ENCODE data around the gene SMG5. TPM values are rescaled to one million over a fixed set of nuclear protein-coding genes. Genes with fewer than 3 reads are reported as not detected.

SMG5 gene, protein sequence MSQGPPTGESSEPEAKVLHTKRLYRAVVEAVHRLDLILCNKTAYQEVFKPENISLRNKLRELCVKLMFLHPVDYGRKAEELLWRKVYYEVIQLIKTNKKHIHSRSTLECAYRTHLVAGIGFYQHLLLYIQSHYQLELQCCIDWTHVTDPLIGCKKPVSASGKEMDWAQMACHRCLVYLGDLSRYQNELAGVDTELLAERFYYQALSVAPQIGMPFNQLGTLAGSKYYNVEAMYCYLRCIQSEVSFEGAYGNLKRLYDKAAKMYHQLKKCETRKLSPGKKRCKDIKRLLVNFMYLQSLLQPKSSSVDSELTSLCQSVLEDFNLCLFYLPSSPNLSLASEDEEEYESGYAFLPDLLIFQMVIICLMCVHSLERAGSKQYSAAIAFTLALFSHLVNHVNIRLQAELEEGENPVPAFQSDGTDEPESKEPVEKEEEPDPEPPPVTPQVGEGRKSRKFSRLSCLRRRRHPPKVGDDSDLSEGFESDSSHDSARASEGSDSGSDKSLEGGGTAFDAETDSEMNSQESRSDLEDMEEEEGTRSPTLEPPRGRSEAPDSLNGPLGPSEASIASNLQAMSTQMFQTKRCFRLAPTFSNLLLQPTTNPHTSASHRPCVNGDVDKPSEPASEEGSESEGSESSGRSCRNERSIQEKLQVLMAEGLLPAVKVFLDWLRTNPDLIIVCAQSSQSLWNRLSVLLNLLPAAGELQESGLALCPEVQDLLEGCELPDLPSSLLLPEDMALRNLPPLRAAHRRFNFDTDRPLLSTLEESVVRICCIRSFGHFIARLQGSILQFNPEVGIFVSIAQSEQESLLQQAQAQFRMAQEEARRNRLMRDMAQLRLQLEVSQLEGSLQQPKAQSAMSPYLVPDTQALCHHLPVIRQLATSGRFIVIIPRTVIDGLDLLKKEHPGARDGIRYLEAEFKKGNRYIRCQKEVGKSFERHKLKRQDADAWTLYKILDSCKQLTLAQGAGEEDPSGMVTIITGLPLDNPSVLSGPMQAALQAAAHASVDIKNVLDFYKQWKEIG
- total RNA-seq (2022; extraction: Qiagen RNA extraction): 38.1 to 44.8 TPM (median 41.8 TPM) in 5 replicates

DNA sequence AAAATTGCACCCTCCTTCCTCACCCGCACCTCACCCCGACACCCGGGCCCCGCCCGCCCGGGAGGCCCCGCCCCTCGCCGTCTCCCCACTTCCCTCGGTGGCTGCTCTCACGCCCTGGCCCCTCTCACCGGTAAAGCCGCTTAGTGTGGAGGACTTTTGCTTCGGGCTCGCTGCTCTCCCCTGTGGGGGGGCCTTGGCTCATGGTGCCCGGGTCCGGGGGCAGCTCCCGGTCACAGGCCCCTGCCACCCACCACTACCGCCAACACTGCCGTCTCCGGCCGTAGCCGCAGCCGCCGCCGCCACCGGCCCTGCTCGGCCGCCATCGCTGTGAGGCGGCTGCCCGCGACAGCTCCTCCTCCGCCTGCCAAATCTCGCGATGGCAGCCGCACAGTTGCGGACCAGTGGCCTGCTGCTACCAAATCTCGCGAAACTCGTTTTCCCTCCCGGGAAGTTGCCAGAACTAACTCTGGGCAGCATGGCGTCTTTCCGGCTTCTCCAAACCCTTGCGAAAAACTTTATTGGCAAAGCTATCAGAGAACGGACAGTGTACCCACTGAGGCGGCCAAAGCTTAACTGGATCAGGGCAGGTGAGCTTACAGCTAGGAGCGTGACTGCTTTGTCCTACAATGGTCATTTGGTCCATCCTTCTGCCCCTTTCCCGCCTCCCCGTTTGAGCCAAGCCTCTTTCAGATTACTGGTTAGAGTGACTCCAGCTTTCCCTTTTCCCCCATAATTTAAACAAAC lies at the start of gene SMG5:
SMG5 (minus strand) TSS at position 347 of the 744 bp plus-strand sequence; CDS start at position 202, 145 bp downstream.

DNA sequence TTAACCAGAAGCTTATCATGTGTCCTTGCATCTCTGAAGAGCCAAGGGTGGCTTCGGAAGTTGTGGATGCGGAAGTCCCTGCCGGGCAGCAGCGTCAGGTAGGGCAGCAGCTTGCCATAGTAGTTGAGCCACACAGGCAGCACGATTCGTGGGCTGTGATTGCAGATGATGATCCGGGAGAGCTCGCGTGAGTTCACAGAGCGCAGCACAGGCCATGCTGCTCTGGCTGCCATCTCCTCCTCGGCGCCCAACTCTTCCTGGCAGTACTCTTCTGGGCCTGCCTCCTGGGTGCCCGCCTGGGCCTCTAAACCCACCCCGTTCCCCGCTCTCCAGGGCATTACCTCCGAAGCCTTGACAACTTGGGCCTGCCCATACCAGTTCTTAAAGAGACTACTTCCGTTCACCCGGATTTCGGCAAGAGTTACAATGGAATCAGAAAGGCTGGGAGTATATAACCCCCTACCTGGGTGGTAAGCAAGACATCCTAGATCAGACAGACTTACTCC lies 16.3 kb upstream of the SMG5 start, which contains the start of gene VHLL:
VHLL (minus strand) TSS at position 456 of the 506 bp plus-strand sequence; CDS start at position 338, 118 bp downstream.

DNA sequence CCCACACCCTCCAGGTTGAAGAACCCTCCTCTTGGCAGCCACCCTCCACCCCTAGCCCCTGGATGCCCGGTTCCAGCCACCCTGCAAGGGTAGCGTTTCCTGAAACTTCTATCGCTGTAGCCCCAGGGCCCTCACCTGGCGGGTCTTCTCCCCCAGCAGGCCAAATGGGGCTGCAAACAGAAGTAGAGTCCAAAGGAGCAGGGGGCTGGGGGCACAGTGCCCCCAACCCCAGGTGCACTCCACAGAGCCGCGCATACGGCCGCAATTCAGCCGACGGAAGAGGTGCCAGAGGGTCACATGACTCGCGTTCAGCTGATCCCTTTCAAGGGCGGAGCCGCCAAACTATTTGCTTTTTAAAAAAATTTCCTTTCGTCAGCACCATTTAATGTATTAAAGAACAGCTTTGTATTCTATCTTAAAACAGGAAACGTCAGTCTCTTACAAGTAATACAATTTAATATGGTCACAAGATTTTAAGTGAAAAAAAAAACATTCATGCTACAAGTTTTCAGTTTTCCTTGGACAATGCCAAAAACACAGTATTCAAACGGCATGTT lies 12.8 kb upstream of the SMG5 start, which contains the start of gene GLMP:
GLMP (minus strand) TSS at position 289 of the 557 bp plus-strand sequence; CDS start at position 255, 34 bp downstream.

DNA sequence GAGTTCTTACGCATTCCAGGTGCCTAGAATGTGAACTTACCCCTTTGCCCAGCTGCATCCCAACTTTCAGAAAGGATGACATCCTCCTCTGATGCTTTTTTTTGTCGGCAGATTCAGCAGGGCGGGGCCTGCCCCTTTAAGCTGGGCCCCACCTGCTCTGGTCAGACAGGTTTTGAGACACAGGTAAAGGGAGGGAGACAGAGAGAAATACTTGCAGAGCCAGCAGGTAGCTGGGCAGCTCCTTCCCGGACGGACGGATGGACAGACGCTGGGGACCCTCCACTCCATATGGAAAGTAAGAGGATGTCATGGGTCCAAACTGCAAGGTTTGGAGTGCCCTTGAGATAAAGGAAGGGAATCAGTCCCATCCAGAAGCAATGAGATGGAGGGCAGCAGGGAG lies 1.5 kb upstream of the SMG5 start, which contains the start of gene TMEM79:
TMEM79 (plus strand) TSS at position 214 of the 400 bp plus-strand sequence. CDS start 902 bp downstream, outside the sequence.

DNA sequence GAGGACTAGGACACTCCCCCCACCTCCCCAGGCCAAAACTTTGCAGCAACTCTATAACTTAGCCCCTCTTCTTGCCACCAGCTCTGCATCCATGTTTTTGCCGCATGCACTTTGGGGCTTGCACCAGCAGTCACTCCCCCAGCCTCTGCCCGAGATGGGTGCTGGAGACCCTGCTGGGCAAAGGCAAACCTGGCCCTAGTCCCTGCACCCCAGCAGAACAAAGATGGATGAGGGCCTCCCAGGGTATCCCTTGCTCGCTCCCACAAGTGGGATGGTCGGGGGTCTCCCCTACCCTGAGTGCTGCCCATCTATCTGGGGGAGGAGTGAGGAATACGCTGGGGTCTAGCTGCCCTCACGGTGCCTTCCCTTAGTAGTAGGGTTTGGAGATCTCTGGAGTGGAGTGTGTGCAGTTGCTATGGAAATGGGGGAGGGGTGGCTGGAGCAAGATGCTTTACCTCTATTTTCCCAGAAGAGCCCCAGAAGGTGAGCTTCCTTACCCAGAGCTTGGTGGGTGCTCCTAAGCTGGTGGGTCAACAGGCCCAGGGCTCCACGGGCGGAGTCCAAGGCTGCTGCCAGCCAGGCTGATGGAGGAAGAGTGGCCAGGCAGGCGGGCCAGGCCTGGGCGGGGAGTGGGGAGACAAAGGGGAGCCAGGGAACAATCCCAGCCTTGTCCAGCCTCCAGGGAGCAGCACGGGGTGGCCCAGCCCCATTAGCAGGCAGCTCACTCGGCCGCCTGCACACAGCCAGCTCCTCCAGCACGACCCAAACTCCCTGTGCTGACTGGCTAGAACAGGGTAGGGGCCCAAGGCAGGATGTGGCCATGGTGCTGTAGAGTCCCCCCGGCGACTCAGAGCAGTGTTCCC lies 34.9 kb downstream of the SMG5 start, which contains the start of gene PAQR6:
PAQR6 (minus strand) TSS at position 597 of the 863 bp plus-strand sequence. CDS start 1,325 bp downstream, outside the sequence.

DNA sequence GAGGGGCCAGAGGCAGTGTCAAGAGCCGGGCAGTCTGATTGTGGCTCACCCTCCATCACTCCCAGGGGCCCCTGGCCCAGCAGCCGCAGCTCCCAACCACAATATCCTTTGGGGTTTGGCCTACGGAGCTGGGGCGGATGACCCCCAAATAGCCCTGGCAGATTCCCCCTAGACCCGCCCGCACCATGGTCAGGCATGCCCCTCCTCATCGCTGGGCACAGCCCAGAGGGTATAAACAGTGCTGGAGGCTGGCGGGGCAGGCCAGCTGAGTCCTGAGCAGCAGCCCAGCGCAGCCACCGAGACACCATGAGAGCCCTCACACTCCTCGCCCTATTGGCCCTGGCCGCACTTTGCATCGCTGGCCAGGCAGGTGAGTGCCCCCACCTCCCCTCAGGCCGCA lies 40.7 kb downstream of the SMG5 start, which contains the start of gene BGLAP:
BGLAP (plus strand) TSS at position 259 of the 400 bp plus-strand sequence; CDS start at position 307, 48 bp downstream.

DNA sequence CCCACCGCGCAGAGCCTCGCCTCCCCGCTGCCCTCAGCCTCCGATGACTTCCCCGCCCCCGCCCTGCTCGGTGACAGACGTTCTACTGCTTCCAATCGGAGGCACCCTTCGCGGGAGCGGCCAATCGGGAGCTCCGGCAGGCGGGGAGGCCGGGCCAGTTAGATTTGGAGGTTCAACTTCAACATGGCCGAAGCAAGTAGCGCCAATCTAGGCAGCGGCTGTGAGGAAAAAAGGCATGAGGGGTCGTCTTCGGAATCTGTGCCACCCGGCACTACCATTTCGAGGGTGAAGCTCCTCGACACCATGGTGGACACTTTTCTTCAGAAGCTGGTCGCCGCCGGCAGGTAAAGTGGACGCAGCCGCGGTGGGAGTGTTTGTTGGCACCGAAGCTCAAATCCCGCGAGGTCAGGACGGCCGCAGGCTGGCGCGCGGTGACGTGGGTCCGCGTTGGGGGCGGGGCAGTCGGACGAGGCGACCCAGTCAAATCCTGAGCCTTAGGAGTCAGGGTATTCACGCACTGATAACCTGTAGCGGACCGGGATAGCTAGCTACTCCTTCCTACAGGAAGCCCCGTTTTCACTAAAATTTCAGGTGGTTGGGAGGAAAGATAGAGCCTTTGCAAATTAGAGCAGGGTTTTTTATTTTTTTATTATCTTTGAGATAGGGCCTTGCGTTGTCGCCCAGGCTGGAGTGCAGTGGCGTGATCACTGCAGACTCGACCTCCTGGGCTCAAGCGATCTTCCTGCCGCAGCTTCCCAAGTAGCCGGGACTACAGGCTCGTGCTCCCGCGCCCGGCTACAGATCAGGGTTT lies 69.6 kb downstream of the SMG5 start, which contains the start of gene PMF1:
PMF1 (plus strand) TSS at position 175 of the 811 bp plus-strand sequence; CDS start at position 184, 9 bp downstream.

Other genes with a start within 250 kb of the SMG5 start
- gene UBQLN4, start 229.0 kb downstream of the SMG5 start, total RNA-seq (2022; extraction: Qiagen RNA extraction): 33.7 to 42.4 TPM (median 36.4 TPM) in 5 replicates
- gene LAMTOR2, start 228.0 kb downstream of the SMG5 start, total RNA-seq (2022; extraction: Qiagen RNA extraction): 149 to 159 TPM (median 157 TPM) in 5 replicates
- gene RAB25, start 221.7 kb downstream of the SMG5 start, total RNA-seq (2022; extraction: Qiagen RNA extraction): 0.21 TPM in 1 of 5 replicates, not detected in the others
- 1.2 to 2.6 TPM (median 2.1 TPM) in 5 replicates for gene MEX3A, start 200.4 kb downstream of the SMG5 start, total RNA-seq (2022; extraction: Qiagen RNA extraction)
- 703 to 786 TPM (median 771 TPM) in 5 replicates for gene LMNA, start 168.1 kb downstream of the SMG5 start, total RNA-seq (2022; extraction: Qiagen RNA extraction)
- gene SEMA4A, start 129.2 kb downstream of the SMG5 start, total RNA-seq (2022; extraction: Qiagen RNA extraction): 0.34 to 0.69 TPM (median 0.40 TPM) in 5 replicates
- gene SLC25A44, start 88.7 kb downstream of the SMG5 start, total RNA-seq (2022; extraction: Qiagen RNA extraction): 24.4 to 29.9 TPM (median 27.4 TPM) in 5 replicates
- gene PMF1, start 69.8 kb downstream of the SMG5 start, total RNA-seq (2022; extraction: Qiagen RNA extraction): 57.2 to 60.2 TPM (median 59.0 TPM) in 5 replicates
- 0.15 to 0.37 TPM (median 0.32 TPM) in 5 replicates for gene BGLAP, start 40.6 kb downstream of the SMG5 start, total RNA-seq (2022; extraction: Qiagen RNA extraction)
- gene PAQR6, start 34.8 kb downstream of the SMG5 start, total RNA-seq (2022; extraction: Qiagen RNA extraction): 1.9 to 4.6 TPM (median 4.2 TPM) in 5 replicates
- 5.8 to 8.9 TPM (median 7.9 TPM) in 5 replicates for gene TMEM79, start 1.5 kb upstream of the SMG5 start, total RNA-seq (2022; extraction: Qiagen RNA extraction)
- gene GLMP, start 12.9 kb upstream of the SMG5 start, total RNA-seq (2022; extraction: Qiagen RNA extraction): 33.4 to 48.1 TPM (median 43.3 TPM) in 5 replicates
- not detected in 5 replicates for gene VHLL, start 16.5 kb upstream of the SMG5 start, total RNA-seq (2022; extraction: Qiagen RNA extraction)
- gene CCT3, start 55.5 kb upstream of the SMG5 start, total RNA-seq (2022; extraction: Qiagen RNA extraction): 364 to 420 TPM (median 388 TPM) in 5 replicates
- 2.0 to 2.7 TPM (median 2.0 TPM) in 5 replicates for gene TSACC, start 55.7 kb upstream of the SMG5 start, total RNA-seq (2022; extraction: Qiagen RNA extraction)
- gene RHBG, start 86.4 kb upstream of the SMG5 start, total RNA-seq (2022; extraction: Qiagen RNA extraction): not detected in 5 replicates
- 24.3 to 33.5 TPM (median 30.3 TPM) in 5 replicates for gene MEF2D, start 217.9 kb upstream of the SMG5 start, total RNA-seq (2022; extraction: Qiagen RNA extraction)

All from A549 treated with AZD2906 at 1 μM for 4 hours (cell line).